Measurements from ENCODE around the gene REL.

REL gene

GRCh38 chr2:60954139-60954538, 72.8 kb downstream of the REL start:
- peaks cover 7% of the 10 kb centered on the region for H3K36me3 ChIP-seq (ENCODE audit: control insufficient read depth, insufficient read depth, low read length, severe bottlenecking)
- H3K27me3 ChIP-seq (replicated peaks; ENCODE audit: control insufficient read depth, insufficient read depth, low read length), result no peaks in the 10 kb centered on the region
- H3K9ac ChIP-seq (ENCODE audit: low read length), result no peak overlapping the region
- no peak overlapping the region for H3K4me3 ChIP-seq (ENCODE audit: low read length)
- H3K9me3 ChIP-seq (ENCODE audit: control insufficient read depth, low read length), result no peaks in the 10 kb centered on the region
- no peaks in the 10 kb centered on the region for H3K4me1 ChIP-seq (ENCODE audit: control insufficient read depth, insufficient read depth, low read length)
- DNase-seq (ENCODE audit: low read depth), result no peak

- H3K27me3 ChIP-seq (replicated peaks; ENCODE audit: control insufficient read depth, insufficient read depth, low read length), result no peaks in the 10 kb centered on the region
- H3K9ac ChIP-seq (ENCODE audit: low read length), result no peak overlapping the region
- peaks cover 12% of the 10 kb centered on the region for H3K4me1 ChIP-seq (ENCODE audit: control insufficient read depth, insufficient read depth, low read length)
- H3K36me3 ChIP-seq (ENCODE audit: control insufficient read depth, insufficient read depth, low read length, severe bottlenecking), result peaks cover 7% of the 10 kb centered on the region
- H3K9me3 ChIP-seq (ENCODE audit: control insufficient read depth, low read length), result no peaks in the 10 kb centered on the region
- H3K4me3 ChIP-seq (ENCODE audit: low read length), result no peak overlapping the region
- no peak for DNase-seq (ENCODE audit: low read depth)
Measured at GRCh38 chr2:60957224-60957623, 75.8 kb downstream of the REL start.

- Histone ChIP-seq H3K27me3 (replicated peaks; ENCODE audit: control insufficient read depth, insufficient read depth, low read length) (no peaks in the 10 kb centered on the region), H3K36me3 (ENCODE audit: control insufficient read depth, insufficient read depth, low read length, severe bottlenecking) (peaks cover 7% of the 10 kb centered on the region), H3K9ac (ENCODE audit: low read length) (no peak overlapping the region), H3K4me1 (ENCODE audit: control insufficient read depth, insufficient read depth, low read length) (peaks cover 12% of the 10 kb centered on the region), H3K4me3 (ENCODE audit: low read length) (no peak overlapping the region), H3K9me3 (ENCODE audit: control insufficient read depth, low read length) (no peaks in the 10 kb centered on the region)
- no peak for DNase-seq (ENCODE audit: low read depth)
Measured at GRCh38 chr2:60957643-60958042, 76.3 kb downstream of the REL start.

GRCh38 chr2:60958361-60958760, 77.0 kb downstream of the REL start:
- Histone ChIP-seq H3K9me3 (ENCODE audit: control insufficient read depth, low read length) (no peaks in the 10 kb centered on the region), H3K4me3 (ENCODE audit: low read length) (no peak overlapping the region), H3K36me3 (ENCODE audit: control insufficient read depth, insufficient read depth, low read length, severe bottlenecking) (peaks cover 3% of the 10 kb centered on the region)

GRCh38 chr2:60958800-60959199, 77.4 kb downstream of the REL start:
- H3K4me1 ChIP-seq (ENCODE audit: control insufficient read depth, insufficient read depth, low read length), result peaks cover 12% of the 10 kb centered on the region
- H3K9ac ChIP-seq (ENCODE audit: low read length), result no peak overlapping the region
- H3K4me3 ChIP-seq (ENCODE audit: low read length), result no peak overlapping the region
- H3K36me3 ChIP-seq (ENCODE audit: control insufficient read depth, insufficient read depth, low read length, severe bottlenecking), result no peaks in the 10 kb centered on the region
- DNase-seq (ENCODE audit: low read depth), result peak; percentile 19
- no peaks in the 10 kb centered on the region for H3K27me3 ChIP-seq (replicated peaks; ENCODE audit: control insufficient read depth, insufficient read depth, low read length)
- H3K9me3 ChIP-seq (ENCODE audit: control insufficient read depth, low read length), result no peaks in the 10 kb centered on the region

More at GRCh38 chr2:60958361-60958760, 77.0 kb downstream of the REL start:
- peaks cover 12% of the 10 kb centered on the region for H3K4me1 ChIP-seq (ENCODE audit: control insufficient read depth, insufficient read depth, low read length)
- DNase-seq (ENCODE audit: low read depth), result no peak
- H3K27me3 ChIP-seq (replicated peaks; ENCODE audit: control insufficient read depth, insufficient read depth, low read length), result no peaks in the 10 kb centered on the region
- no peak overlapping the region for H3K9ac ChIP-seq (ENCODE audit: low read length)

GRCh38 chr2:60959501-60959900, 78.1 kb downstream of the REL start:
- no peaks in the 10 kb centered on the region for H3K27me3 ChIP-seq (replicated peaks; ENCODE audit: control insufficient read depth, insufficient read depth, low read length)
- no peaks in the 10 kb centered on the region for H3K9me3 ChIP-seq (ENCODE audit: control insufficient read depth, low read length)
- DNase-seq (ENCODE audit: low read depth), result no peak
- peaks cover 12% of the 10 kb centered on the region for H3K4me1 ChIP-seq (ENCODE audit: control insufficient read depth, insufficient read depth, low read length)
- H3K4me3 ChIP-seq (ENCODE audit: low read length), result no peak overlapping the region
- H3K9ac ChIP-seq (ENCODE audit: low read length), result no peak overlapping the region
- H3K36me3 ChIP-seq (ENCODE audit: control insufficient read depth, insufficient read depth, low read length, severe bottlenecking), result no peaks in the 10 kb centered on the region

- Histone ChIP-seq H3K4me3 (ENCODE audit: low read length) (no peak overlapping the region), H3K4me1 (ENCODE audit: control insufficient read depth, insufficient read depth, low read length) (peaks cover 12% of the 10 kb centered on the region), H3K9ac (ENCODE audit: low read length) (no peak overlapping the region), H3K9me3 (ENCODE audit: control insufficient read depth, low read length) (no peaks in the 10 kb centered on the region), H3K36me3 (ENCODE audit: control insufficient read depth, insufficient read depth, low read length, severe bottlenecking) (no peaks in the 10 kb centered on the region), H3K27me3 (replicated peaks; ENCODE audit: control insufficient read depth, insufficient read depth, low read length) (no peaks in the 10 kb centered on the region)
- DNase-seq (ENCODE audit: low read depth), result no peak
Measured at GRCh38 chr2:60960706-60961105, 79.3 kb downstream of the REL start.

- peak; percentile 80 for DNase-seq (ENCODE audit: low read depth)
Measured at GRCh38 chr2:60961457-60961856, 80.1 kb downstream of the REL start.

GRCh38 chr2:60962528-60962927, 81.2 kb downstream of the REL start:
- DNase-seq (ENCODE audit: low read depth), result no peak
- H3K9me3 ChIP-seq (ENCODE audit: control insufficient read depth, low read length), result no peaks in the 10 kb centered on the region

More at GRCh38 chr2:60961457-60961856, 80.1 kb downstream of the REL start:
- Histone ChIP-seq H3K9ac (ENCODE audit: low read length) (no peak overlapping the region), H3K9me3 (ENCODE audit: control insufficient read depth, low read length) (no peaks in the 10 kb centered on the region), H3K4me3 (ENCODE audit: low read length) (no peak overlapping the region), H3K4me1 (ENCODE audit: control insufficient read depth, insufficient read depth, low read length) (peaks cover 12% of the 10 kb centered on the region), H3K36me3 (ENCODE audit: control insufficient read depth, insufficient read depth, low read length, severe bottlenecking) (no peaks in the 10 kb centered on the region), H3K27me3 (replicated peaks; ENCODE audit: control insufficient read depth, insufficient read depth, low read length) (no peaks in the 10 kb centered on the region)

GRCh38 chr2:60963190-60963589, 81.8 kb downstream of the REL start:
- Histone ChIP-seq H3K9ac (ENCODE audit: low read length) (no peak overlapping the region), H3K9me3 (ENCODE audit: control insufficient read depth, low read length) (no peaks in the 10 kb centered on the region)
- no peak for DNase-seq (ENCODE audit: low read depth)

More at GRCh38 chr2:60962528-60962927, 81.2 kb downstream of the REL start:
- Histone ChIP-seq H3K36me3 (ENCODE audit: control insufficient read depth, insufficient read depth, low read length, severe bottlenecking) (no peaks in the 10 kb centered on the region), H3K9ac (ENCODE audit: low read length) (no peak overlapping the region), H3K4me1 (ENCODE audit: control insufficient read depth, insufficient read depth, low read length) (peaks cover 12% of the 10 kb centered on the region), H3K27me3 (replicated peaks; ENCODE audit: control insufficient read depth, insufficient read depth, low read length) (no peaks in the 10 kb centered on the region), H3K4me3 (ENCODE audit: low read length) (no peak overlapping the region)

GRCh38 chr2:60964651-60965498, 83.5 kb downstream of the REL start:
- no peak overlapping the region for H3K4me3 ChIP-seq (ENCODE audit: low read length)
- no peak for DNase-seq (ENCODE audit: low read depth)
- no peak overlapping the region for H3K9ac ChIP-seq (ENCODE audit: low read length)
- no peaks in the 10 kb centered on the region for H3K36me3 ChIP-seq (ENCODE audit: control insufficient read depth, insufficient read depth, low read length, severe bottlenecking)
- no peaks in the 10 kb centered on the region for H3K27me3 ChIP-seq (replicated peaks; ENCODE audit: control insufficient read depth, insufficient read depth, low read length)
- no peaks in the 10 kb centered on the region for H3K9me3 ChIP-seq (ENCODE audit: control insufficient read depth, low read length)
- peaks cover 12% of the 10 kb centered on the region for H3K4me1 ChIP-seq (ENCODE audit: control insufficient read depth, insufficient read depth, low read length)

More at GRCh38 chr2:60963190-60963589, 81.8 kb downstream of the REL start:
- Histone ChIP-seq H3K27me3 (replicated peaks; ENCODE audit: control insufficient read depth, insufficient read depth, low read length) (no peaks in the 10 kb centered on the region), H3K4me3 (ENCODE audit: low read length) (no peak overlapping the region), H3K4me1 (ENCODE audit: control insufficient read depth, insufficient read depth, low read length) (peaks cover 12% of the 10 kb centered on the region), H3K36me3 (ENCODE audit: control insufficient read depth, insufficient read depth, low read length, severe bottlenecking) (no peaks in the 10 kb centered on the region)

GRCh38 chr2:60965499-60965785, 84.1 kb downstream of the REL start:
- H3K4me1 ChIP-seq (ENCODE audit: control insufficient read depth, insufficient read depth, low read length), result peaks cover 12% of the 10 kb centered on the region
- H3K9ac ChIP-seq (ENCODE audit: low read length), result no peak overlapping the region
- no peak for DNase-seq (ENCODE audit: low read depth)
- no peaks in the 10 kb centered on the region for H3K36me3 ChIP-seq (ENCODE audit: control insufficient read depth, insufficient read depth, low read length, severe bottlenecking)
- no peak overlapping the region for H3K4me3 ChIP-seq (ENCODE audit: low read length)
- no peaks in the 10 kb centered on the region for H3K9me3 ChIP-seq (ENCODE audit: control insufficient read depth, low read length)
- no peaks in the 10 kb centered on the region for H3K27me3 ChIP-seq (replicated peaks; ENCODE audit: control insufficient read depth, insufficient read depth, low read length)
